ENCODE measurements around the gene TBX2. TPM values are rescaled to one million over a fixed set of nuclear protein-coding genes. Genes with fewer than 3 reads are reported as not detected.
"Not testable (repeated sequence)": the region's sequence is repeated elsewhere in the genome, so short reads cannot be mapped to it uniquely, and the experiment has no call there.

The TBX2 gene
- total and polyA plus RNA-seq, 12 donors: 2.4 to 22.1 (median 7.4) TPM

- Histone ChIP-seq H3K4me1 (replicated peaks in 1 of 2) (no peaks in the 10 kb centered on the region), H3K36me3 (replicated peaks in 1 of 2) (no peaks in the 10 kb centered on the region), H3K27ac (no peak overlapping the region), H3K9me3 (replicated peaks in 1 of 3) (no peaks in the 10 kb centered on the region), H3K4me3 (no peak overlapping the region), H3K27me3 (peaks cover 42% of the 10 kb centered on the region)
- no peak for DNase-seq
- intact Hi-C loops (cut with DNase I): no loop called here
- 52 to 66% (median 59%) methylated on average over 8 to 11 of the region's 11 CpGs for WGBS, 4 donors
- no peak for TF ChIP-seq CTCF (IDR thresholded peaks at IDR 0.05)
- no peak for TF ChIP-seq POLR2A (IDR thresholded peaks at IDR 0.05)
These were observed 26.2 kb downstream of the TBX2 start for GRCh38 chr17:61425682-61426481.

GRCh38 chr17:61426482-61427304, 27.1 kb downstream of the TBX2 start:
- H3K9me3 ChIP-seq (replicated peaks in 1 of 3): no peaks in the 10 kb centered on the region

GRCh38 chr17:61427567-61427966, 27.9 kb downstream of the TBX2 start:
- no peaks in the 10 kb centered on the region for H3K9me3 ChIP-seq (replicated peaks in 1 of 3)
- TF ChIP-seq CTCF (IDR thresholded peaks at IDR 0.05) (no peak), POLR2A (IDR thresholded peaks at IDR 0.05) (no peak)
- intact Hi-C loops (cut with DNase I): no loop called here
- no peaks in the 10 kb centered on the region for H3K36me3 ChIP-seq (replicated peaks in 1 of 2)
- H3K4me1 ChIP-seq (replicated peaks in 1 of 2): no peaks in the 10 kb centered on the region
- no peak overlapping the region for H3K27ac ChIP-seq
- H3K4me3 ChIP-seq: no peak overlapping the region
- peaks cover 35% of the 10 kb centered on the region for H3K27me3 ChIP-seq
- DNase-seq: no peak

More at GRCh38 chr17:61426482-61427304, 27.1 kb downstream of the TBX2 start:
- TF ChIP-seq CTCF (IDR thresholded peaks at IDR 0.05) (no peak), POLR2A (IDR thresholded peaks at IDR 0.05) (no peak)
- Histone ChIP-seq H3K36me3 (replicated peaks in 1 of 2) (no peaks in the 10 kb centered on the region), H3K4me1 (replicated peaks in 1 of 2) (no peaks in the 10 kb centered on the region), H3K4me3 (no peak overlapping the region), H3K27ac (no peak overlapping the region), H3K27me3 (peaks cover 36% of the 10 kb centered on the region)
- no peak for DNase-seq
- intact Hi-C loops (cut with DNase I): no loop called here
- 77 to 81% (median 80%) methylated on average over 10 of the region's 10 CpGs for WGBS, 4 donors

- intact Hi-C loops (cut with DNase I): no loop called here
- H3K27ac ChIP-seq: no peak overlapping the region
- H3K4me1 ChIP-seq (replicated peaks in 1 of 2): no peaks in the 10 kb centered on the region
- H3K27me3 ChIP-seq: peaks cover 18% of the 10 kb centered on the region
- no peaks in the 10 kb centered on the region for H3K9me3 ChIP-seq (replicated peaks in 1 of 3)
- TF ChIP-seq POLR2A (IDR thresholded peaks at IDR 0.05): no peak
- no peak for TF ChIP-seq CTCF (IDR thresholded peaks at IDR 0.05)
- no peak overlapping the region for H3K4me3 ChIP-seq
- 64 to 85% (median 76%) methylated on average over 1 of the region's 1 CpG for WGBS, 4 donors
- DNase-seq: no peak
- no peaks in the 10 kb centered on the region for H3K36me3 ChIP-seq (replicated peaks in 1 of 2)
These were observed 29.6 kb downstream of the TBX2 start for GRCh38 chr17:61429274-61429673.

GRCh38 chr17:61429831-61430230, 30.2 kb downstream of the TBX2 start:
- H3K27ac ChIP-seq; H3K4me1 ChIP-seq (replicated peaks in 1 of 2); H3K4me3 ChIP-seq; H3K36me3 ChIP-seq (replicated peaks in 1 of 2); H3K9me3 ChIP-seq (replicated peaks in 1 of 3); DNase-seq; intact Hi-C loops (cut with DNase I): not testable (repeated sequence)
- WGBS, 4 donors: 87 to 92% (median 91%) methylated on average over 6 of the region's 6 CpGs
- peaks cover 12% of the 10 kb centered on the region for H3K27me3 ChIP-seq

Measured in adrenal gland (tissue), 12 donors.